Medulla oblongata (tissue), 1 donor: ENCODE data around the gene NAB1.

Experiments
- DNase-seq: peaks from one replicate; pipeline ENCODE4 v3.0.0-alpha.2; 2015; ENCODE audit errors: extremely low spot score

The NAB1 gene

DNA sequence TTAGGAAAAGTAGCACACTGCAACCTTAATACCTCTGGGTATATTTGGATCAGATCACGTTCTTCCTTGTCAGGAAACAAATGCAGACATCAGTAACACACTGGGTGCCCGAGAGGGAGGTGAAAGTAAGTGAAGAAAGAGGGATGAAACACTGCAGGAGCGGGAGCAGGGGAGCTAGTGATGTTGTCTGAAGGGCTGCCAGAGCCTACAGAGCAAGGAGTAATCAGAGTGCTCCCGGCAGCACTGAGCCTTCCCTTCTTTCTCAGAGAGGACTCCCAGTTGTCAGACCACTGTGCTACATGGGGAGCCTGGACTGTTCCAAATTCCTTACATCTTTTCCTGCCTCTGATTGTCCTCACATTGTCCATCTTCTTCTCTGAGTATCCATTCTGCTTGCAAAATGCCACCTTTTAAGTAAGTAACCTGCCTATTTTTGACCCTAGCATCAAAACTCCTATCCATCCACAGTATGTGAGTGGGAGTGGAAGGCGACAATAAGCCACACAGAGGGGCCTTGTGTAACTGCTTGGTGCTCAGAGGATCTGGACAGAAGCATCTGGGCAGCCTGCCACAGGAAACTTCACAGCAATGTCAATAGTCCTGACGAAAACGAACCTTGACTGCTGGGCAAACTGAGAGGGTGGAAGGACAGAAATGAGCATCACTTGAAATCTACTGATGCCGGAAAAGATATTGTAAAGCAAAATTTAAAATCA lies 10.8 kb upstream of the NAB1 start:
- DNase-seq = peak; percentile 87

DNA sequence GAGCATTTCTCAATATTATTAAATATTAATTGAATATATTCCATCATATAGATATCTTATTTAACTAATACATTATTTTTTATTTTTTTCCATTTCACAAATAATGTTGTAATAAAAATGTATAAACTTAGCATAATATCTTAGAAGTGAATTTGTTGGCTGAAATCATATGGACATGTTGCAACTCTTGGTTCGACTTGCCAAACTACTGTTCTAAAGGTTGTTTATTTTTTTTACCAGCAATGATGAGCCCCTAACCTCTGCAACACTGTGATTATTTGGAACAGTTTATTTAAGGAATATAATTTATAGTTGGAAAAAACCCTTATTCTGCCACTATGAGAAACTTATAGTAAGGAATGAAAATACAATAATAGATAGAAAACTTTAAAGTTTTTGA lies 8.8 kb upstream of the NAB1 start:
- DNase-seq = no peak

DNA sequence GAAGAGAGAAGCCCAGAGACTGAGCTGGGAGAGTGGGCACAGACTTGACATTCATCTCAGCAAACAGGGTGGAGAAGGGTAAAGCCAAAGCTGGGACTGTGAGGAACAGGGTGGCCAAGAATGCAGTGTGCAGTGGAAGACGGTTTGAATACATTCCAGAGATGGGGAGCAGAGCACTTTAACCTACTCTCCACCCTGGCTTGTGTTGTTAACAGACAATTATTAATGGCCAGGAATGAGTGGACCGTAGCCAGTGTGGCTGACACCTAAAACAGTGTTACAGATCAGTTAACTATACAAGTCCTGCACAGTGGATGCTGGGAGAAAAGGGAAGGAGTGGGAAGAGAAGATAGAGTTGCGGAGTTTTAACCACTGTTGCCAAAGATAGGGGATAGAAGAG lies 7.4 kb upstream of the NAB1 start:
- no peak for DNase-seq

DNA sequence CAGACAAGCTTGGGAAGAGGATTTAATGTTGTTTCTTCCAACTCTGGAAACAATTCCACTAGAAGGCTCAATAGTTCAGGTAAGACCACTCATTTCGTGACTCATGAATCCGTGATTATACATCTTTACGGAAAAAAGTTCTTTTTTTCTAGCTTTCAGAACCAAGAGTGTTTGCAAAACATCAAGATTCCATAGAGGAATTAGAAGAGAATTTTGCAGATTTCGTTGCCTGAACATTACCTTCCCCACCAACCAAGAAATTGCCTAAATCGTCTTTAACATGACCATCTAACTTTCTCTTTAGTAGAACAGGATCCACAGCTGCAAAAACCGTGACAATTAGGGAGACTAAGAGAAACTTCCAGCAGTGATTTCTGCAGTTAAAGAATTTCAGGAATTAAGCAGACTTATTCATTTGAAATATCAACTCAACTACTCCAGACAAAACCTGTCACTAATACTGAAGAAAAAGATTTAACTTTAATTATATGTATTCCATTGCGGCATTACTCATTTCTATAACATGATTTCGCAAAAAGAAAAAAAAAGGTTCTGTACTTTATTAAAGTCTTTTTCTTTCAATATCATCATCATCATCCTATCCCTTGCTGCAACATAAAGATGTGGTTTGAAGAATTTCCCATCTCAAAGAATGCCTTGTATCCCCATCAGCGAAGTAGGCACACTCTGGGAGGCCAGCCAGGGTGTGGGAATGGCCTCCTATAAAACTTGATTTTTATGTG lies 1.9 kb upstream of the NAB1 start:
- DNase-seq = peak; percentile 55

DNA sequence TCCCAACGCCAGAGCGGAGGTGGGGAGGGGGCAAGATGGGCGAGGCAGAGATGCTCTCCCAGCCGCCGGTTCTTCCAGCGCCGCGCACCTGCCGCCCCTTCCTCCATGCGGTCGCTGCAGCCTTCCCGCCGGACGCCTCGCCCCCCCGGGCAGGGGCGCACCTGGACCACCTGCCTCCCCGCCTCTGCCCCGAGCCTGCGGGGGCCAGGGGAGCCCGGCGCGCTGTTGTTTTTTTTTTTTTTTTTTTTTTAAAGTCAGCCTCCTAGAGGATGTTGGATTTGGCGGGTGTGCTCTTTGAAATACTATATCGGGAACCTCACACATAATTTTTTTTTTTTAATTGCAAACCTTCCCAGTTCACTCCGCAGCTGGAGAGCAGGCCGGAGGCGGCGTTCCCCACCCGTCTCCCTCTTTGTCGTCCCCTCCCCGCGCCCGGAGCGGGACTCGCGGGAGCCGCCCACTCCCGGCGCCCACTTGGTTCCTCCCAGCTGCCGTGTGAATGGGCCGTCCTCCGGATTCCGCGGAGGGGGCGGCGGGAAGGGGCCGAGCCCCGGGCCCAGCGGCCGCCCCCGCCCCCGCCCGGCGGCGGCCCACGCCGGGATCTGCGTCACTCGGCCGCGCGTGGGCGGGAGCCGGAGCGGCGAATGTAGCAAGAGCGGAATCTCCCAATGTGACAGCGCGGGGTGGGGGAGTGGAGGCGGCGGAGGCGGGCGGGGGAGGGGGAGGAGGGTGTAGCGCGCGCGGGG lies 421 bp upstream of the NAB1 start:
- peak; percentile 94 for DNase-seq

DNA sequence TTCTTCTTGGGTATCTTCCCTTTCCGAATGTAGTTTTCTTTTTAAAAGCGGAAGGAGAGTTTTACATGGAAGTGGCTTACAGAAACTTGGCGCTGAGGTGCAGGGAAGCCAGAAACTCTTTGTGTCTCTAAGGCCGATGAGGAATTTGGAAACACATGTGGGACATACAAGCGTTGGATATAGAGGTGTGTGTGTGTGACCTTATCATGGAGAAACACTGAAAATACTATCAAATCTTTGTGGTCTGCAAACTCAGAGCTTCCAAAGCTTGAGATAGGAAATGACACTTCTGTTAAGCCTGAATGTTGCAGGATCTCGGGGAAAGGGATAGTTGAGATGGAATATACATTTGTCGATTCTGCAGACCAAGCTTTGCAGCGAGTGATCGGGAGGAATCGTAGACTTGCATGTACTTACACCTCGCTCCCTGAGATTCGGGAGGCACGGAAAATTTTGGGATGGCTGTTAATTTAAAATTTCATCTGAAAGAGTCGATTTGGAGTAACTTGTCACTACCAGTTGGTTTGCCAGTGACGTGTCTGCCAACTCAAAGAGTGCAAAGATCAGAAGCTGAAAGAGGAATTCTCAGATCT lies 1.0 kb downstream of the NAB1 start:
- peak; percentile 69 for DNase-seq

DNA sequence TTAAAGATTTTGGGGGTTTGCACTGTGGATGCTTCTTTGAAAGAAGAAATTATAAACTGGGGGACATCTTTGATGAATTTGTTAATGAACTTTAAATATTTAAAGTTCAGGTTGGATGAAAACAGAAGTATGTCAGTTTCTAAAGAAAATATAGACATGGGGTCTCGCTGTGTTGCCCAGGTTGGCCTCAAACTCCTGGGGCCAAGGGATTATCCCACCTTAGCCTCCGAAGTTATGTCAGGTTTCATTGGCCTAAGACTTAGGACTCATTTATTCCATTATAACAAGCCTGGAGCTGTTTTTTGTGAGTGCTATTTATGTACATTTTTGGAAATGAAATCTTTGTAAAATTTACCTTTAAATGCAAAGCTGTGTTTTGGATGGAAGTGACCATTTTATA lies 2.5 kb downstream of the NAB1 start:
- DNase-seq = no peak

DNA sequence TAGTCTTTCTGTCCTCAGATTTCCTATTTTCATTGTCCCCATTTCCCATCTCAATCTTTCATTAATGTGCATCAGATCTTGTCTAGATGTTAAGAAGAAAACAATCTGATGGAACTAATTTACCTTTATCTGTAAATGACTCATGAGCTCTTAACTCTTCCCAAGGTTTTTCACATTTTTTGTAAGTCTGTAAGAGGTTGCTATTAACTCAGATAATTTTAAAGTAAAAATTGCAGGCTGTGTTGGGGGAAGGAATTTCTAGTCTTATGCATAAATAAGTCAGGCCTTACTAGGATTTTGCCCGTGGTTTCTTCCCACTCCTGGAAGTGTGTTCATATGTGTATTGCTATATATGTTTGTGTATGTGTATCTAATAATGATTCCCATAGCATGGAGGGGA lies 4.3 kb downstream of the NAB1 start:
- no peak for DNase-seq

DNA sequence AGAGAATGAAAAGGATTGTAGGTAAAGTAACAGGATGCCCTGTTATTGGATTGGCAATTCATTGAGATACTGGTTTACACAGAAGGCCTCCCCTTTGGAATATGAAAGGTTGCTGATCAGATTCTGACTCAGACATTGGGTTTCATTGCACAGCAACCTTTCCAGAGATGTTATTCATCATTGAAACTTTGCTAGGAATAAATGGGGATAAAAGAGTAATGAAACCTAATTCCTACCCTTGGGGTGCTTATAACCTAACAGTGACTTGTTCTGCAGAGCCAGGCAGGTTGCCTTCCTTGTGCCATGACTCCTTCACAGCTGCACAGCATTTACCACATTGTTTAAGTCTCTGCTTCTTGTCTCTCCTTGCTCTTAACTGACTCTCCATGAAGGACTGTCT lies 5.0 kb downstream of the NAB1 start:
- no peak for DNase-seq

DNA sequence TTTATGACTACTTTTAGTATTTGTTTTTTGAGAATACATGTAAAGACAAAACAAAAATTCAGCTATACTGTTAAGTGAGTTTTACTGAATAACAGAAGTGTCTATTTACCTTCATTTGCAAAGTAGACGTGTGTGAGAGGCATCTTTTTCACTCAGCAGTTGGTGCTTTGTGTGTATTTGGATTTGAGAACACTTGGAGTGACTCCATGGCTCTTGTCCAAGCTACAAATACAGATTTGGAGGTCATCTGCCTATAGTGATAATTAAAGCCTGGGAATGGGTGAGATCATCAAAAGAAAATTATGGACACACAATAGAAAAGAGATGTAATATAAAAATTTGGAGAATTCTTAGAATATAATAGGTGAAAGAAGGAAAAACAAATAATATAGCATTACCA lies 6.2 kb downstream of the NAB1 start:
- DNase-seq = no peak

DNA sequence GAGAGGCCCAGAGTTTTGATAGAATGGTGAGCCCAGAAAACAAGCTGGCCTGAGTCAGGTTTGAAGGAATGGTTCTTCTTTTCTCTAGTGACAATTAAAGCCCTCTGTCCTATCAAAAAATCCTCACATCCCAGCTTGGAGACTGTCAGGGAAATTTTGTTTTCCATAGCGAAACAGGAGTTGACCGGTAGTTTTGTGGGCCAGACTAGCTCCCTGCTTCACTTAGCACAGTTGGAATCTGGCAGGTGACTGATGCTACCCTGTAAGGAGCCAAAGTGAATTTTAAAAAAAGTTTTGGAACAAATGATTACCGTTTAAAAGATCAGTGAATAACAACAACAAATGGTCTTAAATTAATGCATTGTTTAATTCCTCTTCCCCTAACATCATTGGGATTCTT lies 6.7 kb downstream of the NAB1 start:
- no peak for DNase-seq

DNA sequence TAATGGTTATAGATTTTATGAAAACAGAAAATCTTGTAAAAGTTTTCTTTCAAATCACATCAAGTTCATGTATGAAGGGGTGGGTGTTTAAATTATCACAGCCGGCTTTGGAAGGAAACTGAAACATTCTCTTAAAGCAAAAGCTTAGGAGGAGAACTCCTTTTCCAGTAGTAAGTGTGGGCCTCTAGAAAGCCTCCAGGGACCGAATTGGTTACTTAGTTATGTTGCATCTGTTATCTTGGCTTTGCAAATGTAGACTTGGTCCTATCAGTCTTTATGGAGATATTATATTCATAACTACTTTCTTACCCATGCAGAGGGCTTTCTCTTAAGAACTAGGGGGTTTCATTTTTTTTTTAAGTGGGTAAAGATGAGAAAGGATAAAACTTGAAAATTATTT lies 7.4 kb downstream of the NAB1 start:
- no peak for DNase-seq

DNA sequence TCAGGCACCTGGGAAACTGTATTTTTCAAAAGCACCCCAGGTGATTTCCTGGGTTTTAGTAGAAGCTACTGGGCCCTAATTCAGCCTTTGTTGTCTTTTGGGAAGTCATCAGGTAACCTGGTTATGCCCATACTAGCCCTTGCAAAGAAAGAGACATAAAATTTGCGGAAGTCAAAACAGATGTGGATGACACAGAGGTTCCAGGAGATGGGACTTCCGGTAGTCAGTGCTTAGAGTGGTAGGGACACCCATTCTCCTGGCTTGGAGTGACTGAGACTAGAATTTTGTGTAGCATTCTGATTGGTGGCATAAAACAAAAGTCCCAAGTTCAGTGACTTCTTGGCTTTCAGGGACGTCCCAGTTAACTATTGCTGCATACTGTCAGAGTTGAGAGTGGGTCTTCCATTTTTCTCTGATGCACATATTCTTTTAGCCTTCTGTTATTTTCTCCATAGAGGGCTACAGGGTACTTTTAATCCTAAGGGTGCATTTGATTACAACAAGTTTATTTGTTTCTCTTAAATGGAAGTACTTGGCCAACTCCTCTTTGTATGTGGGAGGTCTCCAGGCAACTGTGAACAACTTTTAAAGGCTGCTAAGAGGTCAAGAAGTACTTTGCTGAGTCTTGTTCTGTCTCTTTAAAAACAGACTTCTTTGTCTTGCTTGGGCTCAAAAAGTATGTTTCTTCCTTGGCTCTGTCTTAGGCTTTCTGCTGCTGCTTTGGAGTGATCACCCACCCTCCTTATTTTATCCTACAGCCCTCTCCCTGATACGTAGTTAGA lies 8.8 kb downstream of the NAB1 start:
- no peak for DNase-seq

DNA sequence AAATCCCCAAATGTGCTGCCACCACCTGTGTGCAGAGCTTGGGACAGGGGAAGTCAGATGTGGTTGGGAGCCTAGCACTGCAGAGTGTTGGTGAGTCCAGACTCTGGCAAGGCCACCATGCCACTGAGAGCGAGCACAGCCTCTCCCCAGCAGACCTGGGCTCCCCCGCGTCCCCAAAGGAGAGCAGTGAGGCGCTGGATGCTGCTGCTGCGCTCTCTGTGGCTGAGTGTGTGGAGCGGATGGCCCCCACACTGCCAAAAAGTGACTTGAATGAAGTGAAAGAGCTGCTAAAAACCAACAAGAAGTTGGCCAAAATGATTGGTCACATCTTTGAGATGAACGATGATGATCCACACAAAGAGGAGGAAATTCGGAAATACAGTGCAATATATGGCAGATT lies 10.7 kb downstream of the NAB1 start:
- DNase-seq = no peak

DNA sequence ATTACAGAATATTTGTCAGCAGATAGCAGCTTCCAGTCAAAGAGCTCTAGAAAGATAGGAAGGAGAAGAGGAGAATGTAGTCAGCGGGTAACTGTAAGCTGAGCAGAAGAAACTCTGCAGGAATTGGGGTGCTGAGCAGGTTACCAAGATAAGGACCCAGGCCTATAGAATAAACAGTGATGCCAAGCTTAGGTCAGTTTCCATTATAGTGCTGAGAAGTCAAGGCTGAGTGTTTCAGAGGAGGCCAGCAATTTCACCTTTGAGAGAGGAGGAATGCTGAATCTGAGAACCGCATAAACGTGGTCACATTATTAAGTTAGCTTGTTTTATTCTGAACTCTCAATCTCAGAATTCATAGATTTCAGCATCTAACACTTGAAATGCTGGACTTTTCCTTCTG lies 13.9 kb downstream of the NAB1 start:
- DNase-seq = no peak

DNA sequence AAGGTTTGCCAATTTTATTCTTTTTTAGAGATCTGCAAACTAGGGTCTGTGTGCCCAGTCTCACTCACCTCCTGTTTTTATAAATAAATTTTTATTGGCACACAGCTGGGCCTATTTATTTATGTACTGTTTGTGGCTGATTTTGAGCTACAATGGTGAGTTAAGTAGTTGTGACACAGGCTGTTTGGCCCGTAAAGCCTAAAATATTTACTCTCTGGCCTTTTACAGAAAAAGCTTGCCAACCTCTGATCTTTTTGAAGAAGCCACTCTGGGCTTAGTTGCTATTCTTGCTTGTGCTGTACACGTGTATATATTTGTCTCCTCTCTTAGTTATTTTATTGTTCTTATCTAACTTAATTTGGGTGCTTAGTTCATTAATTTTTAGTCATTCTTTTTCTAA lies 14.5 kb downstream of the NAB1 start:
- no peak for DNase-seq

DNA sequence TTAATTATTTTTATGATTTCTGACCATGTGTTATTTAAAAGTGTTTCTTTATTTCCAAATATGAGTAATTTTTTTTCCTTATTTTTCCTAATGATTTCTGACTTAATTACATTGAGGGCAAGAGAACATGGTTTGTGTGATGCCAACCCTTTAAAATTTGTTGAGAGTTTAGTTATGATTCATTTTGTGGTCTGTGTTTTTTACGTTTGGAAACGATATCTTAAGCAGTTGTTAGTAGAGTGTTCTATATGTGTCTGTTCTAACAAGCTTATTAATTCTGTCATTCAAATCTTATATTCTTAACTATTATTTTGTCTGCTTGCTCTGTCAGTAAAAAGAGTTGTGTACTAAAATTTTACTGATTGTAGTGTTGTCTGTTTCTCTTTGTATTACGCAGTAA lies 15.0 kb downstream of the NAB1 start:
- DNase-seq = no peak

DNA sequence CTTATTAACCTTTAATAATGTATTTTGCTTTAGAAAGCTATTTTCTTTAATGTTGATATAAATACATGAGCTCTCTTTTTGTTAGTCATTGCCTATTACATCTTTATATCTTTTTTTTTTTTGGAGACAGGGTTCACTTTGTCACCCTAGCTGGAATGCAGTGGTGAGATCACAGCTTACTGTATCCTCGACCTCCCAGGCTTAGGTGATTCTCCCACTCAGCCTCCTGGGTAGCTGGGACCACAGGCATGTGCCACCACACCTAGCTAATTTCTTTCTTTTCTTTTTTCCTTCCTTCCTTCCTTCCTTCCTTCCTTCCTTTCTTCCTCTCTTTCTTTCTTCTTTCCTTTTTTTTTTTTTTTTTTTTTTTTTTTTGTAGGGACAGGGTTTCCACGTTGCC lies 15.4 kb downstream of the NAB1 start:
- no peak for DNase-seq

DNA sequence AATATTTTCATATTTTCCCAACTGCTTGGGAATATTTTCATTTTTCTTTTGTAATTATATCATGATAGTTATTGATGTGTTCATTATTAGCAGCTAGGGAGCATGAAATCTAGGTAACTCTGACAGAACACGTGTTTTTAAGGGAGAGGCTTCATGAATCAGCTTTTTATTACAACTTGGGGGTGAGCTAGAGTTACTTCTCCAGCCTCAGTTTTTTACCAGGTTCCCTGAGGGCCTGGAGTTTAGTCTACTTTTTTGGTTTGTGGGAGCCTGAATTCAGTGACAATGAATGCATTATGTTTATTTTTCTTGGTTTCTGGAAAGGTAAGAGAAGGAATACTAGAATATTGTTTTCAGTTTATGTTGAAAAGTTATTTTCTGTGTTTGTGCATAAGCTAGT lies 18.0 kb downstream of the NAB1 start:
- no peak for DNase-seq

DNA sequence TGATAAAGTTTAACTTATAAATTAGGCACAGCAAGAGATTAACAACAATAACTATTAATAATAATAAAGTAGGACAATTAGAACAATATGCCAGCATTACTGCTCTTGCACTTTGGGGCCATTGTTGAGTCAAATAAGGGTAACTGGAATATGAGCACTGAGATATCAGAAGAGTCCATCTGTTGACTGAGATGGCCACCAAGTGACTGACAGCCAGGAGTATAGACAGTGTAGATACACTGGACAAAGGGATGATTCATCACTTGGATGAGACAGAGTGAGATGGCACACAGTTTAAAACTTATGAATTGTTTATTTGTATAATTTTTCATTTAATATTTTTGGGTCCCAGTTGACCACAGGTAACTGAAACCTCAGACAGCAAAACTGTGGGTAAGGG lies 20.0 kb downstream of the NAB1 start:
- peak; percentile 30 for DNase-seq

DNA sequence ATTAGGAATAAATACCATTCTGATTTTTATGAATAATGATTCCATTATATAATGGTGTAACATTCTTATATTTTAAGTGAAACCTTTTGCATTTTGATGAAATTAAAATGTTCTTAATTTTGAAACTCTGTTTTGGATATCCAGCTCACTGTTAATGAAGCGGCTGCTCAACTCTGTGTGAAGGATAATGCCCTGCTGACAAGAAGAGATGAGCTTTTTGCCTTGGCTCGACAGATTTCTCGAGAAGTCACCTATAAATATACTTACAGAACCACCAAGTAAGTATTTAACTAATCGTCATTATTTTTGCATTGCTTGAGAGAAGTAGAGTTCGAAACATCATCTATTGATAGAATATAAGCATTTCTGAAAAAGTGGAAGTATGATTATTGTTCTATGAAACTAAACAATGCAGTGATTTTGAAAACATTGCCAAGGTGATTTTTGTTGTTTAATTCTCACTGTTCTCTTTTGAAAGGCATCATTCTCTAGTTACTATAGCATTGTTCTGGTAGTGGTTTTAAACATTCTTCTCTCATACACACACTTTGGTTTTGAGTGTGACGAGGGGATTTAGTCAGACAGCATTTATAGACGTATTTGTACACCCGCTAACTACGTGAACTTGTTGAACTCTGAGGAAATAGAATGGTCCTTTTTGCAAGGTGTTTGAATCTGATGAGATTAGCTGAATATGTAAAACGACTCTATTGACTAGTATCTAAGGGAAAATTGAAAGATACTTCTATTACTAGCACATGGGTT lies 21.5 kb downstream of the NAB1 start:
- DNase-seq = no peak
